Panc1 (cell line): ENCODE results near the gene ERI2. TPM values are rescaled to one million over a fixed set of nuclear protein-coding genes. Genes with fewer than 3 reads are reported as not detected.

Source experiments
- ATAC-seq: fragments of 200-7000 bp; cut with Tn5 transposase; 2 replicates; pipeline ENCODE4 v1.9.1; 2020; ENCODE audit warnings: mild to moderate bottlenecking, moderate library complexity
- BruUV-seq: library from RNA; stranded (reverse); fragments of 400-500 nt; replicated peaks from 2 replicates; lab custom pipeline; 2021; lab: Mats Ljungman, UMichigan
- CTCF ChIA-PET: fragments of 300-600 bp; sonication (Branson Sonifier 250); formaldehyde crosslinking; loops from one replicate; lab custom pipeline; 2022; ENCODE audit warnings: antibody characterized with exemption; lab: Charles Lee
- POLR2A ChIA-PET: fragments of 300-600 bp; sonication (Branson Sonifier 250); formaldehyde crosslinking; loops from one replicate; lab custom pipeline; 2022; ENCODE audit warnings: antibody characterized with exemption; lab: Charles Lee
- DNase-seq: peaks from one replicate; pipeline ENCODE4 v3.0.0-alpha.2; 2010; ENCODE audit warnings: low read depth, low spot score
- H3K27ac ChIP-seq: 2 replicates; pipeline ENCODE4 v1.5.1; 2011; ENCODE audit warnings: mild to moderate bottlenecking, low read length, inconsistent platforms
- H3K27me3 ChIP-seq: fragments of 200-500 bp; sonication (Bioruptor generic); 2 replicates; pipeline ENCODE4 v1.6.0; 2014; ENCODE audit warnings: low read length, inconsistent platforms; ENCODE audit not compliant: control insufficient read depth, insufficient read depth
- H3K36me3 ChIP-seq: fragments of 200-500 bp; sonication (Bioruptor generic); 2 replicates; pipeline ENCODE4 v1.5.1; 2014; ENCODE audit warnings: inconsistent platforms, mild to moderate bottlenecking, low read length, moderate library complexity; ENCODE audit not compliant: control insufficient read depth, insufficient read depth
- H3K4me1 ChIP-seq: 2 replicates; pipeline ENCODE4 v1.5.1; 2011; ENCODE audit warnings: inconsistent platforms, mild to moderate bottlenecking, low read length, moderate library complexity; ENCODE audit not compliant: control insufficient read depth, insufficient read depth
- H3K4me3 ChIP-seq, 2 experiments: 2 replicates each; pipeline ENCODE4 v1.5.1; 2011 to 2012; ENCODE audit warnings: low read depth in 2 of 2, low read length in 2 of 2, mild to moderate bottlenecking in 2 of 2, inconsistent platforms in 1 of 2, moderate library complexity in 1 of 2
- H3K9me3 ChIP-seq: fragments of 200-500 bp; sonication (Bioruptor generic); 2 replicates; pipeline ENCODE4 v1.5.1; 2014; ENCODE audit warnings: low read depth, mild to moderate bottlenecking, inconsistent platforms, low read length, moderate library complexity; ENCODE audit not compliant: control insufficient read depth, insufficient read depth
- CTCF ChIP-seq: fragments of 450-650 bp; IDR thresholded peaks from 2 replicates; pipeline ENCODE4 v1.5.1; 2017; ENCODE audit warnings: mild to moderate bottlenecking
- POLR2AphosphoS5 ChIP-seq: IDR thresholded peaks from 2 replicates; pipeline ENCODE4 v1.6.1; 2012; ENCODE audit warnings: mild to moderate bottlenecking, low read depth, low read length, moderate library complexity
- REST ChIP-seq, 2 experiments: IDR thresholded peaks; 2 replicates each; pipeline ENCODE4 v1.6.1; 2011 to 2012; ENCODE audit warnings: low read depth in 2 of 2, control low read depth in 1 of 2, low read length in 1 of 2, mild to moderate bottlenecking in 1 of 2, moderate library complexity in 1 of 2; ENCODE audit not compliant: insufficient read depth in 1 of 2
- SIN3A ChIP-seq: IDR thresholded peaks from 2 replicates; pipeline ENCODE4 v1.6.1; 2012; ENCODE audit warnings: low read depth, mild to moderate bottlenecking, low read length, moderate library complexity, borderline replicate concordance; ENCODE audit not compliant: insufficient read depth
- TCF7L2 ChIP-seq: IDR thresholded peaks from 2 replicates; pipeline ENCODE4 v1.6.1; 2011; ENCODE audit warnings: mild to moderate bottlenecking, low read depth, low read length, inconsistent platforms
- in situ Hi-C: cut with HindIII; loops from 2 replicates; pipeline ENCODE4 v1.10.0; 2016; ENCODE audit warnings: low sequenced_read_pairs, low pct_unique_long_range_greater_than_20kb
- intact Hi-C: fragments of 100-400 bp; cut with micrococcal nuclease; formaldehyde crosslinking; loops from one replicate; pipeline ENCODE4 v1.10.0; 2022; ENCODE audit not compliant: unreplicated experiment
- total RNA-seq: library from RNA; stranded (reverse); gene quantifications from one replicate; pipeline ENCODE4 v1.2.1, GENCODE V29; 2021; ENCODE audit not compliant: unreplicated experiment

Gene ERI2
- total RNA-seq, 1 experiment from 2014 or later, result 20.4 TPM

- peaks cover 7% of the 10 kb centered on the region; the same call in 1 of the 2 replicates for H3K27me3 ChIP-seq
- no TSS peak for BruUV-seq
- CTCF ChIA-PET, result no interaction called here
- ATAC-seq, result no peak
- H3K27ac ChIP-seq, result no peak overlapping the region
- POLR2A ChIA-PET, result no interaction called here
- TF ChIP-seq REST (IDR thresholded peaks at IDR 0.05; ENCODE audit: insufficient read depth in 1 of 2, low read depth in 2 of 2, low read length in 1 of 2) (no peak), CTCF (no peak), POLR2AphosphoS5 (no peak), SIN3A (no peak), TCF7L2 (no peak)
- no peak for DNase-seq
- no peak overlapping the region for H3K4me3 ChIP-seq
- no peaks in the 10 kb centered on the region for H3K36me3 ChIP-seq
- in situ Hi-C loops, result no loop called here
- H3K4me1 ChIP-seq, result no peaks in the 10 kb centered on the region
- intact Hi-C loops, result no loop called here
- no peaks in the 10 kb centered on the region; the same call in 1 of the 2 replicates for H3K9me3 ChIP-seq
These were observed 38.7 kb downstream of the ERI2 start for GRCh38 chr16:20767577-20767976.

- no TSS peak for BruUV-seq
- TF ChIP-seq TCF7L2 (no peak), CTCF (no peak), REST (IDR thresholded peaks at IDR 0.05; ENCODE audit: insufficient read depth in 1 of 2, low read depth in 2 of 2, low read length in 1 of 2) (no peak), POLR2AphosphoS5 (no peak), SIN3A (no peak)
These were observed 40.0 kb downstream of the ERI2 start for GRCh38 chr16:20766294-20766693.

More at GRCh38 chr16:20766294-20766693, 40.0 kb downstream of the ERI2 start:
- CTCF ChIA-PET, result no interaction called here
- Histone ChIP-seq H3K36me3 (no peaks in the 10 kb centered on the region), H3K27me3 (peaks cover 7% of the 10 kb centered on the region; the same call in 1 of the 2 replicates), H3K4me1 (no peaks in the 10 kb centered on the region), H3K4me3 (no peak overlapping the region), H3K9me3 (no peaks in the 10 kb centered on the region; the same call in 1 of the 2 replicates), H3K27ac (no peak overlapping the region)
- intact Hi-C loops (no loop called here), in situ Hi-C loops (no loop called here)
- DNase-seq (no peak), ATAC-seq (no peak)
- POLR2A ChIA-PET, result no interaction called here
